Keratinocyte (primary cell): Measurements from ENCODE around the gene SAMHD1. TPM values are rescaled to one million over a fixed set of nuclear protein-coding genes. Genes with fewer than 3 reads are reported as not detected.

ENCODE experiments used
- DNase-seq: peaks from one replicate; pipeline ENCODE4 v3.0.0-alpha.2; 2011; ENCODE audit warnings: low read depth, missing footprints, low spot score
- FAIRE-seq: peaks from 2 replicates; lab custom pipeline; 2011; peaks lifted over from hg19 to GRCh38; lab: Jason Lieb, UNC
- H2AFZ ChIP-seq: 2 replicates; pipeline ENCODE4 v1.6.0; 2012; ENCODE audit warnings: low read length, control low read depth, inconsistent platforms; ENCODE audit not compliant: control insufficient read depth
- H3K27ac ChIP-seq: 2 replicates; pipeline ENCODE4 v1.5.1; 2011; ENCODE audit warnings: low read length; ENCODE audit not compliant: control insufficient read depth, insufficient read depth
- H3K27me3 ChIP-seq: 3 replicates; pipeline ENCODE4 v1.6.0; 2011; ENCODE audit warnings: low read length; ENCODE audit not compliant: control insufficient read depth, insufficient read depth; ENCODE audit errors: extremely low read depth
- H3K36me3 ChIP-seq, 2 experiments: 2 replicates in 1 of 2; 3 replicates in 1 of 2; pipeline ENCODE4 v1.5.1; 2011; ENCODE audit warnings: low read length in 2 of 2, mild to moderate bottlenecking in 1 of 2; ENCODE audit not compliant: control insufficient read depth in 2 of 2, insufficient read depth in 2 of 2; ENCODE audit errors: extremely low read depth in 1 of 2
- H3K4me1 ChIP-seq: 3 replicates; pipeline ENCODE4 v1.5.1; 2011; ENCODE audit warnings: low read length; ENCODE audit not compliant: control insufficient read depth, insufficient read depth; ENCODE audit errors: extremely low read depth
- H3K4me2 ChIP-seq: 3 replicates; pipeline ENCODE4 v1.6.0; 2011; ENCODE audit warnings: low read depth, low read length; ENCODE audit not compliant: control insufficient read depth, insufficient read depth; ENCODE audit errors: extremely low read depth
- H3K4me3 ChIP-seq, 3 experiments: fragments of 200-600 bp in 1 of 3; sonication (generic) in 1 of 3; 2 replicates in 2 of 3; 3 replicates in 1 of 3; pipeline ENCODE4 v1.5.1; 2011 to 2016; ENCODE audit warnings: low read length in 3 of 3, mild to moderate bottlenecking in 3 of 3, control low read depth in 2 of 3, inconsistent platforms in 1 of 3, low read depth in 1 of 3, mixed read lengths in 1 of 3, mixed run types in 1 of 3, moderate library complexity in 1 of 3; ENCODE audit not compliant: control insufficient read depth in 2 of 3, insufficient read depth in 2 of 3; ENCODE audit errors: extremely low read depth in 1 of 3
- H3K79me2 ChIP-seq: 2 replicates; pipeline ENCODE4 v1.6.0; 2012; ENCODE audit warnings: low read length; ENCODE audit not compliant: control insufficient read depth, insufficient read depth
- H3K9ac ChIP-seq: 3 replicates; pipeline ENCODE4 v1.6.0; 2011; ENCODE audit warnings: low read length; ENCODE audit not compliant: control insufficient read depth, insufficient read depth; ENCODE audit errors: extremely low read depth
- H3K9me1 ChIP-seq: 3 replicates; pipeline ENCODE4 v1.6.0; 2011; ENCODE audit warnings: low read length; ENCODE audit not compliant: control insufficient read depth, insufficient read depth; ENCODE audit errors: extremely low read depth
- H3K9me3 ChIP-seq: 2 replicates; pipeline ENCODE4 v1.5.1; 2012; ENCODE audit warnings: low read depth, low read length; ENCODE audit not compliant: control insufficient read depth
- H4K20me1 ChIP-seq: 3 replicates; pipeline ENCODE4 v1.6.0; 2011; ENCODE audit warnings: low read length; ENCODE audit not compliant: control insufficient read depth, insufficient read depth; ENCODE audit errors: extremely low read depth
- EZH2 ChIP-seq: IDR thresholded peaks from one replicate; pipeline ENCODE4 v1.6.1; 2012; ENCODE audit warnings: inconsistent platforms, mild to moderate bottlenecking, low read length, moderate library complexity
- dilution Hi-C: fragments of 300-500 bp; cut with MboI; formaldehyde crosslinking; loops from one replicate; pipeline ENCODE4 v1.7.0; 2020; ENCODE audit warnings: low sequenced_read_pairs; ENCODE audit not compliant: extremely low pct_ligation_motif_present
- polyA plus RNA-seq, 5 experiments: library from polyadenylated mRNA; depleted of rRNA in 3 of 5; stranded (reverse) in 3 of 5; stranded (forward) in 1 of 5; unstranded in 1 of 5; fragments of >200 nt; gene quantifications; 1 replicate in 1 of 5; 2 replicates in 3 of 5; 3 replicates in 1 of 5; pipeline versions ENCODE4 v1.2.1 to v1.2.3, GENCODE V29; 2011 to 2012; ENCODE audit warnings: missing spikeins in 2 of 5, low read depth in 1 of 5, low replicate concordance in 1 of 5
- TF ChIP-seq, protein P1 (sequence below), 3 experiments: IDR thresholded peaks in 1 of 3; conservative IDR thresholded peaks in 1 of 3; optimal IDR thresholded peaks in 1 of 3; 2 replicates in 2 of 3; 3 replicates in 1 of 3; pipeline versions ENCODE3 to v1.5.1; 2011; ENCODE audit warnings: low read length in 3 of 3, mild to moderate bottlenecking in 3 of 3, moderate library complexity in 2 of 3, control low read depth in 1 of 3, inconsistent platforms in 1 of 3; ENCODE audit not compliant: insufficient read depth in 2 of 3; ENCODE audit errors: extremely low read depth in 1 of 3

Gene SAMHD1
- polyA plus RNA-seq, 1 donor (not counting 4 experiments of a cell fraction or from before 2014, with no cell fraction given): 26.5 TPM

GRCh38 chr20:36852187-36852586, 99.3 kb downstream of the SAMHD1 start:
- TF ChIP-seq EZH2: no peak
- TF ChIP-seq, protein P1, sequence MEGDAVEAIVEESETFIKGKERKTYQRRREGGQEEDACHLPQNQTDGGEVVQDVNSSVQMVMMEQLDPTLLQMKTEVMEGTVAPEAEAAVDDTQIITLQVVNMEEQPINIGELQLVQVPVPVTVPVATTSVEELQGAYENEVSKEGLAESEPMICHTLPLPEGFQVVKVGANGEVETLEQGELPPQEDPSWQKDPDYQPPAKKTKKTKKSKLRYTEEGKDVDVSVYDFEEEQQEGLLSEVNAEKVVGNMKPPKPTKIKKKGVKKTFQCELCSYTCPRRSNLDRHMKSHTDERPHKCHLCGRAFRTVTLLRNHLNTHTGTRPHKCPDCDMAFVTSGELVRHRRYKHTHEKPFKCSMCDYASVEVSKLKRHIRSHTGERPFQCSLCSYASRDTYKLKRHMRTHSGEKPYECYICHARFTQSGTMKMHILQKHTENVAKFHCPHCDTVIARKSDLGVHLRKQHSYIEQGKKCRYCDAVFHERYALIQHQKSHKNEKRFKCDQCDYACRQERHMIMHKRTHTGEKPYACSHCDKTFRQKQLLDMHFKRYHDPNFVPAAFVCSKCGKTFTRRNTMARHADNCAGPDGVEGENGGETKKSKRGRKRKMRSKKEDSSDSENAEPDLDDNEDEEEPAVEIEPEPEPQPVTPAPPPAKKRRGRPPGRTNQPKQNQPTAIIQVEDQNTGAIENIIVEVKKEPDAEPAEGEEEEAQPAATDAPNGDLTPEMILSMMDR (optimal IDR thresholded peaks at IDR 0.05 in 1 of 3, IDR thresholded peaks at IDR 0.05 in 1 of 3, conservative IDR thresholded peaks at IDR 0.05 in 1 of 3; ENCODE audit: extremely low read depth in 1 of 3, insufficient read depth in 2 of 3, low read length in 3 of 3): no peak
- Histone ChIP-seq H2AFZ (no peak overlapping the region), H3K27me3 (no peaks in the 10 kb centered on the region), H3K36me3 (peaks cover 4 to 11% of the 10 kb centered on the region in 2 experiments), H3K9ac (no peak overlapping the region), H3K9me1 (peaks cover 10% of the 10 kb centered on the region), H3K4me2 (no peak overlapping the region), H4K20me1 (peaks cover 3% of the 10 kb centered on the region), H3K9me3 (no peaks in the 10 kb centered on the region), H3K4me1 (peaks cover 46% of the 10 kb centered on the region), H3K79me2 (peaks cover 87% of the 10 kb centered on the region), H3K4me3 (no peak overlapping the region), H3K27ac (no peak overlapping the region)
- FAIRE-seq (no peak), DNase-seq (no peak)
- dilution Hi-C loops: no loop called here

DNA sequence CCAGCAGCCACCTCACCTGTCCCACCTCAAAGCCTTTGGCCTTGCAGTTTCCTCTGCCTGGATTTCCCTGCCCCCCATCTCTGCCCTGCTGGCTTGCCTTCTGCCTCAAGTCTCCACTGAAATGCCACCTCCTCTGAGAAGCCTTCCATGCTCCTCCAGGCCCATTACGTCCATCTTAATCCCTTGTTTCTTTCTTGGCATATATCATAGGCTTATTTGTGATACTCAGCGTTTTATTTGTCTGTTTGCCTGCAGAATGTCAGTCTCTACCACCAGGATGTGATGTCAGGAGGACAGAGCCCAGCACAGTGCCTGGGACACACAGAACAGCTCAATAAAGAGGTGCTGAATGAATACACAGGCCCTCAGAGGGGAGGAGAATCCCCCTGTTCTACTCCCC, 100.0 kb downstream of the SAMHD1 start:
- DNase-seq: no peak
- Histone ChIP-seq H2AFZ (no peak overlapping the region), H4K20me1 (peaks cover 3% of the 10 kb centered on the region), H3K27ac (no peak overlapping the region), H3K79me2 (peaks cover 83% of the 10 kb centered on the region), H3K9me1 (peaks cover 10% of the 10 kb centered on the region), H3K9ac (no peak overlapping the region), H3K36me3 (peaks cover 4 to 7% of the 10 kb centered on the region in 2 experiments), H3K27me3 (no peaks in the 10 kb centered on the region), H3K4me1 (peaks cover 43% of the 10 kb centered on the region), H3K4me3 (no peak overlapping the region), H3K9me3 (no peaks in the 10 kb centered on the region), H3K4me2 (no peak overlapping the region)
- dilution Hi-C loops: no loop called here
- FAIRE-seq: no peak
- no peak for TF ChIP-seq EZH2
- TF ChIP-seq, protein P1 (optimal IDR thresholded peaks at IDR 0.05 in 1 of 3, IDR thresholded peaks at IDR 0.05 in 1 of 3, conservative IDR thresholded peaks at IDR 0.05 in 1 of 3; ENCODE audit: extremely low read depth in 1 of 3, insufficient read depth in 2 of 3, low read length in 3 of 3): no peak
